Measurements from ENCODE around the gene NRSN2. TPM values are rescaled to one million over a fixed set of nuclear protein-coding genes. Genes with fewer than 3 reads are reported as not detected.
"Not testable (repeated sequence)": the region's sequence is repeated elsewhere in the genome, so short reads cannot be mapped to it uniquely, and the experiment has no call there.

NRSN2 gene
- total RNA-seq, 2 experiments from 2014 or later: 0.87 to 1.2 TPM

DNA sequence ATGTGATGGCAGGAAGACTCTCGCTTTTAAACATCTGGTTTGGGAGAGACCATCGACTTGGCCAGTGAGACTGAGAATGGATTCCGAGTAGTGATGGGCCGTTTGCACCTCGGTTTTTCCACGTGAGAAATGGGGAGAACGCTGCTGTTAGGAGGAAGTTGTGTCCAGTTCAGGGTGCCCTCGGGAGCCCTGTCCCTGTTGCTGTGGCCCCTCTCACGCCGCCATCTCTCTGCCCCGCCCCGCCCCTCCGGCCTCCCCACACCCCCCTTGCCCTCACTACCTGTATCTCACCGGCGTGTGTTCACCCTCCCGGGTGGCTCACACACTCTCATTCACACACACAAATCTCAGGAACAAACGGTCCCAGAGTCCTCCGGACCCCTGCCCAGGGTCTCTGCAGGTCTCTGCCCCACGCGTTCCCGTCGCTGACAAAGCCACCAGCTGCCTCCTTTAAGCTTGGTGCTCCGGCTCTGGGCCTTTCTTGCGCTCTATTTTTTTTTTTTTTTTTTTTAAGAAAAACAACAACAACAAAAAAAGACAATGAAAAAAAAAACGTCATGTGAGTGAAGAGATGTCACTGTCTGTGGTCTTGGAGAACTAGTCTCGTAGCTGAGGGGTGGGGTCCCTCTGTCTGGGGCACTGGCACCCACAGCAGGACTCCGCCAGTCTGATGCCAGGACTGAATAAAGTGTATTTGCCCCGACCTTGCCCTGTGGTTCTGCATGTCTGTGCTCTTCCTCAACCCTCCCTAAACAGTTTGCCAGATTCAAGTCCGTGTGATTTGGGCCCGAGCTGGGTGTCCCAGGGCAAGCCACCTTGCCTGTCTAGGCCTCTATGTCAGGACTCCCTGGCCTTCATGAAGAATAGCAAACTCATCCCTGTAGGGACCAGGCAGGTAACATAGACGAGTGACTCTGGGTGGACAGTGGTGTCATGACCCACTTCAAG lies 18.6 kb upstream of the NRSN2 start:
- Mint-ChIP-seq H3K4me3 (peak overlapping the region; percentile 50), H3K9me3 (no peaks in the 10 kb centered on the region), H3K36me3 (ENCODE audit: low read depth) (no peaks in the 10 kb centered on the region), H3K27ac (peak overlapping the region; percentile 44), H3K27me3 (no peaks in the 10 kb centered on the region), H3K4me1 (peaks cover 33% of the 10 kb centered on the region)
- POLR2A ChIA-PET: no interaction called here
- CTCF ChIA-PET: interaction anchor here (0.8 to 1.8 kb wide), 4 partner anchors 9 to 40 kb away, joined by 4 to 5 read pairs (median 4); no protein-coding TSS in a partner anchor
- DNase-seq: no peak

GRCh38 chr20:328975-329695 lies 17.8 kb upstream of the NRSN2 start:
- no peaks in the 10 kb centered on the region for H3K27me3 Mint-ChIP-seq
- H3K4me3 Mint-ChIP-seq: no peak overlapping the region
- no peaks in the 10 kb centered on the region for H3K9me3 Mint-ChIP-seq
- peaks cover 29% of the 10 kb centered on the region for H3K4me1 Mint-ChIP-seq
- DNase-seq: no peak
- no peak overlapping the region for H3K27ac Mint-ChIP-seq
- H3K36me3 Mint-ChIP-seq (ENCODE audit: low read depth): no peaks in the 10 kb centered on the region
- ChIA-PET CTCF (interaction anchor here (0.5 to 3.0 kb wide), 9 partner anchors 9 to 258 kb away, joined by 3 to 22 read pairs (median 4); partner anchors contain the start of gene NRSN2), POLR2A (no interaction called here)

DNA sequence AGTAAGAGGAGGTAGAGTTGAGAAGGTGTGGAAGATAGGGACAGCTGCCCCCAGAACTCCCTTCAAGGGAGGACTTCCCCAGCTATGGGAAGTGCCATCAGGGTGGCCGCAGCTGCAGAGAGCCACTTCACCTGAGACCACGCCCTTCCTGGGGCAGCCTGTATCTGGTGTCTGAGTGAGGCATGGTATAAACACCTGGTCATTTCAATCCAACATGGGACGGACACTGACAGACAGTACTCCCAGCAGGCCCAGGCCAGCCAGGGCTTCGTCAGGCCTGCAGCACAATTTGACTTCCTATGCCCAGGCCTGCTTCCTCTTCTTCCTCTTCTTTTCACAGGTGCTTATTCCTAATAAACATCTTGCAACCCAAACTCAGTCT lies 17.1 kb upstream of the NRSN2 start:
- peaks cover 27% of the 10 kb centered on the region for H3K4me1 Mint-ChIP-seq
- no peak overlapping the region for H3K4me3 Mint-ChIP-seq
- H3K9me3 Mint-ChIP-seq: no peaks in the 10 kb centered on the region
- no peaks in the 10 kb centered on the region for H3K27me3 Mint-ChIP-seq
- no peak for DNase-seq
- H3K27ac Mint-ChIP-seq: no peak overlapping the region
- no peaks in the 10 kb centered on the region for H3K36me3 Mint-ChIP-seq (ENCODE audit: low read depth)
- POLR2A ChIA-PET: no interaction called here
- CTCF ChIA-PET: interaction anchor here (0.5 to 3.0 kb wide), 11 partner anchors 9 to 257 kb away, joined by 3 to 22 read pairs (median 4); partner anchors contain the start of gene NRSN2

DNA sequence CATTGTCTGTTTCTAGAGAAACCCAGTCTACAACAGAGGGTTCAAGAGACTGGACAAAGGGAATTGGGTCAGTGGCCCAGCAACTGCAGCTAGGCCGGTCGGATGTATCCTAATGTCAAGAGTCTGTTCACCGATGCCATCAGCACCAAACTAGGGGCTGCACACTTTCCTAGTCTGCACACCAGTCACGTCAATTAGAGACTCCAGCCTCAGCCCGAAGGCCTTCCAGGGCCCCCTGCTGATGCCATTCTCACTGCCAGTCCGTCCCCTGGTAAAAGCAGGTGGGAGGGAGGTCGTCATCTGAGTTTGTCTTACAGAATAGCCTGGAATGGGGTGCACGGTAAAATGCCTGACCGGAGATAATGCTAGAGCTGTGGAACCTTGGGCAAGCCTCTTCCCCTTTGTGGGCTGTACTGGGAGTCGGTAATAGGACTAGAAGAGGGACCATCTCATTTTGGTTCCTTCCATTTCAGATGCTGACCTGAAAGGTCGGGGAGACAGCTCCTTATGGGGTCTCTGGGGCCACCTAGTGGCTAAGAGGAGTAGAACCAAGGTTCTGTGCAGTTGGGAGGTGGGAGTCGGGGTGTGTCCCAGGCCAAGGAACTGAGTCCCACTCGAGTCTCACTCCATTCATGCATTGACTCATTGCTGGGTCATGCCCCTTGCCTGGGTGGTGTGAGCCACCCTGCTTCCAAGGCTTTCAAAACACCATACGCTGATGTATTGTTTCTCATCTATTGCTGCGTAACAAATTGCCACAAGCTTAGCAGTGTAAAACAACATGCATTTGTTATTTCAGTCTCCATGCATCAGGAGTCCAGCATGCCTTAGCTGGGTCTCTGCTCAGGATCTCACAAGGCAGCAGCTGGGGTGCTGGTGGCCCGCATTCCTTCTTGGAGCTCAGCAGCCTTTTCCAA lies 16.4 kb upstream of the NRSN2 start:
- CTCF ChIA-PET: interaction anchor here (0.6 to 3.0 kb wide), 19 partner anchors 8 to 315 kb away, joined by 3 to 22 read pairs (median 4); partner anchors contain the start of gene NRSN2
- no peak overlapping the region for H3K27ac Mint-ChIP-seq
- H3K4me1 Mint-ChIP-seq: peaks cover 26% of the 10 kb centered on the region

DNA sequence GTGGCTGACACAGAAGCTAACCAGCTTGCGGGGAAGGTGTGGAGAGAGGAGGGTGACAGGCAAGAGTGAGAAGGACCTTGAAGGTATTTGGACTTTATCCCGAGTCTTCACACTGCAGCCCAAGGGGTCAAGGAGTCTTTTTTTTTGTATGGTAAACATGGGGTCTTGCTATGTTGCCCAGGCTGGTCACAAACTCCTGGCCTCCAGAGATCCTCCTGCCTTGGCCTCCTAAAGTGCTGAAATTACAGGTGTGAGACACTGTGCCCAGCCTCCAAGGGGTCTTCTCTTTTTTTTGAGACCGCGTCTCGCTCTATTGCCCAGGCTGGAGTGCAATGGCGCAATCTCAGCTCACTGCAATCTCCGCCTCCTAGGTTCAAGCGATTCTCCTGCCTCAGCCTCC lies 12.3 kb upstream of the NRSN2 start:
- peaks cover 9% of the 10 kb centered on the region for H3K4me1 Mint-ChIP-seq
- no peaks in the 10 kb centered on the region for H3K9me3 Mint-ChIP-seq
- no peaks in the 10 kb centered on the region for H3K36me3 Mint-ChIP-seq (ENCODE audit: low read depth)
- no peak overlapping the region for H3K27ac Mint-ChIP-seq
- no peak overlapping the region for H3K4me3 Mint-ChIP-seq
- no peak for DNase-seq
- H3K27me3 Mint-ChIP-seq: peaks cover 2% of the 10 kb centered on the region
- ChIA-PET POLR2A (no interaction called here), CTCF (interaction anchor here (0.7 to 1.4 kb wide), 2 partner anchors 10 to 201 kb away, joined by 3 to 6 read pairs; no protein-coding TSS in a partner anchor)

More for the DNA sequence above, 16.4 kb upstream of the NRSN2 start:
- no peaks in the 10 kb centered on the region for H3K36me3 Mint-ChIP-seq (ENCODE audit: low read depth)
- DNase-seq: peak; percentile 72
- no peaks in the 10 kb centered on the region for H3K27me3 Mint-ChIP-seq
- H3K9me3 Mint-ChIP-seq: no peaks in the 10 kb centered on the region
- POLR2A ChIA-PET: interaction anchor here (0.6 kb wide), 1 partner anchor 38 kb away, joined by 3 read pairs; no protein-coding TSS in a partner anchor
- H3K4me3 Mint-ChIP-seq: no peak overlapping the region

DNA sequence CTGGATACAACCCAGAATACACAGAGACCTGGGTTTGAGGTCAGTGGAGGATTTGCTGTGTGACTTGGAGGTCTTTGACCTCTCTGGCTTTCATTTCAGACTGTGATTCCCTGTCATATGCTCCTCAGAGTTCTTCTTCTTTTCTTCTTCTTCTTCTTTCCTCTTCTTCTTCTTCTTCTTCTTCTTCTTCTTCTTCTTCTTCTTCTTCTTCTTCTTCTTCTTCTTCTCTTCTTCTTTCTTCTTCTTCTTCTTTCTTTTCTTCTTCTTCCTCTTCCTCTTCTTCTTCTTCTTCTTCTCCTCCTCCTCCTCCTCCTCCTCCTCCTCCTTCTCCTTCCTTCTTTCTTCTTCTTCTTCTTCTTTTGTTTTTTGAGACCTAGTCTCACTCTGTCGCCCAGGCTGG lies 10.9 kb upstream of the NRSN2 start:
- H3K27me3 Mint-ChIP-seq; H3K4me1 Mint-ChIP-seq; H3K36me3 Mint-ChIP-seq (ENCODE audit: low read depth); POLR2A ChIA-PET; H3K27ac Mint-ChIP-seq; DNase-seq; H3K4me3 Mint-ChIP-seq; H3K9me3 Mint-ChIP-seq: not testable (repeated sequence)
- CTCF ChIA-PET: interaction anchor here (2.3 kb wide), 1 partner anchor 10 kb away, joined by 7 read pairs; no protein-coding TSS in a partner anchor

- H3K4me1 Mint-ChIP-seq: peaks cover 7% of the 10 kb centered on the region
- CTCF ChIA-PET: interaction anchor here (2.6 kb wide), 1 partner anchor 11 kb away, joined by 9 read pairs; no protein-coding TSS in a partner anchor
- no peak overlapping the region for H3K27ac Mint-ChIP-seq
- peaks cover 8% of the 10 kb centered on the region for H3K27me3 Mint-ChIP-seq
- no peaks in the 10 kb centered on the region for H3K36me3 Mint-ChIP-seq (ENCODE audit: low read depth)
- no peak overlapping the region for H3K4me3 Mint-ChIP-seq
- peaks cover 3% of the 10 kb centered on the region for H3K9me3 Mint-ChIP-seq
- POLR2A ChIA-PET: no interaction called here
- DNase-seq: no peak
These were observed 5.2 kb upstream of the NRSN2 start for GRCh38 chr20:341682-342081.

- Mint-ChIP-seq H3K9me3 (peaks cover 3% of the 10 kb centered on the region), H3K4me1 (peaks cover 8% of the 10 kb centered on the region), H3K27ac (no peak overlapping the region), H3K27me3 (peaks cover 8% of the 10 kb centered on the region), H3K4me3 (no peak overlapping the region), H3K36me3 (ENCODE audit: low read depth) (no peaks in the 10 kb centered on the region)
- no peak for DNase-seq
- POLR2A ChIA-PET: no interaction called here
- CTCF ChIA-PET: interaction anchor here (0.7 kb wide), 1 partner anchor 40 kb away, joined by 3 read pairs; no protein-coding TSS in a partner anchor
These were observed 3.8 kb upstream of the NRSN2 start for GRCh38 chr20:343107-343506.

- Mint-ChIP-seq H3K27ac (peak overlapping the region; percentile 31), H3K27me3 (peaks cover 12% of the 10 kb centered on the region), H3K36me3 (ENCODE audit: low read depth) (no peaks in the 10 kb centered on the region), H3K4me1 (peaks cover 16% of the 10 kb centered on the region), H3K4me3 (peak overlapping the region; percentile 63), H3K9me3 (peaks cover 3% of the 10 kb centered on the region)
- CTCF ChIA-PET: interaction anchor here (0.9 to 4.7 kb wide), 5 partner anchors 9 to 322 kb away, joined by 3 to 22 read pairs (median 3); no protein-coding TSS in a partner anchor
- POLR2A ChIA-PET: no interaction called here
- no peak for DNase-seq
These were observed 775 bp upstream of the NRSN2 start for GRCh38 chr20:346033-346639.

DNA sequence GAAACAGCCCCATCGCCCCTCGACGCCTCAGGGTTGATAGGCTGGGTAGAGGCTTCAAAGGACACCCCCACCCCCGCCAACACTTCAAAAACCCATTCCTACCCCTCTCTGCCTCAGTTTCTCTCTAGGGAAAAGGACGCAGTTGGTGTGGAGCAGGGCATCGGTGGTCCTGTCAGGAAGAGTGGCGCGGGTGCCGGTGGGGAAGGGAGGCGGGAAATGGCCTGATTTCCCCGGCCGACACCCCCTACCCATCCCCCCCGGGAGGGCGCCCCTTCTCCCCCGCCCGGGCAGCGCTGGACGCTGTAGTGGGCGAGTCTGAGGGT lies 367 bp downstream of the NRSN2 start:
- no peak for DNase-seq
- H3K4me3 Mint-ChIP-seq: peak overlapping the region; percentile 86
- ChIA-PET POLR2A (no interaction called here), CTCF (interaction anchor here (4.7 kb wide), 1 partner anchor 17 kb away, joined by 22 read pairs; no protein-coding TSS in a partner anchor)
- peaks cover under 1% of the 10 kb centered on the region for H3K9me3 Mint-ChIP-seq
- no peak overlapping the region for H3K27ac Mint-ChIP-seq
- peaks cover 12% of the 10 kb centered on the region for H3K27me3 Mint-ChIP-seq
- H3K36me3 Mint-ChIP-seq (ENCODE audit: low read depth): no peaks in the 10 kb centered on the region
- peaks cover 27% of the 10 kb centered on the region for H3K4me1 Mint-ChIP-seq

GRCh38 chr20:347640-348484 lies 951 bp downstream of the NRSN2 start:
- no peaks in the 10 kb centered on the region for H3K36me3 Mint-ChIP-seq (ENCODE audit: low read depth)
- ChIA-PET POLR2A (no interaction called here), CTCF (interaction anchor here (4.7 kb wide), 1 partner anchor 17 kb away, joined by 22 read pairs; no protein-coding TSS in a partner anchor)
- H3K27ac Mint-ChIP-seq: peak overlapping the region; percentile 75
- peak; percentile 61 for DNase-seq
- H3K27me3 Mint-ChIP-seq: peaks cover 12% of the 10 kb centered on the region
- peaks cover 29% of the 10 kb centered on the region for H3K4me1 Mint-ChIP-seq
- peak overlapping the region; percentile 86 for H3K4me3 Mint-ChIP-seq
- no peaks in the 10 kb centered on the region for H3K9me3 Mint-ChIP-seq
